Raji (cell line): ENCODE results near the gene PTPN11.

ENCODE experiments used
- POLR2A ChIP-seq: IDR thresholded peaks from 2 replicates; pipeline ENCODE4 v1.6.1; 2011; ENCODE audit warnings: low read depth, low read length, control low read depth; ENCODE audit not compliant: insufficient read depth

PTPN11 gene

DNA sequence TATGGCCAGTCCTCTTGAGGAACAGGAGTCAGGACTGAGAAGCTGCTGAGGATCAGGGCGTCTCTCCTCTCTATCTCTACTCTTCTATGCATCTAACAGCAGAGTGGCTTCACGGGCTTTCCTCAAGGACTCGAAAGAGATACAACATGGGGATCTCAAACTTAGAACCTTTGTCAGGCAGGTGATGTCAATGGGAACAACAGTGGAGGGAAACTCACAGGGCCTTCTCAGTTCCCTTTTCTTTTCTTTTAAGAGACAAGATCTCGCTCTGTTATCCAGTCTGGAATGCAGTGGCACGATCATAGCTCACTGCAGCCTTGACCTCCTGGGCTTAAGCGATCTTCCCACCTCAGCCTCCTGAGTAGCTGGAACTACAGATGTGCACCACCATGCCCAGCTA is 127.6 kb downstream of the PTPN11 start:
- no peak for TF ChIP-seq POLR2A

DNA sequence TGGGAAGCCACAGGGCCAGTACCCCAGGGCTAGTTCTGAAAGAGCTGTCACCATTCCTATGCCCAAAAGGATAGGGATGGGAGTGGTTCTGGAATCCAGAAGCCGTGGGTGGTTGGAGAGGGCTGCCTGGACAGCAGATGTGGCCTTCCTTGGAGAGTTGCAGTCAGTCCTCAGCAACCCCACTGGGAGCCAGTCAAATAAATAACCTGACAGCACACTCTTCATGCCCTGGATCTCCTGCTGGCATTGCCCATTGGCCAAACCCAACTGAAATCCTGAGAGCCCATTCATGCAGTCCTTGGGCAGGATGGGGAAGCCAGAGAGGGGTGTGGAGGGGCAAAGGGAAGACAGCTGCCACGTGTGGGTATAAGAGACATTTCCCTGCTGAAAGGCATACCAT is 128.2 kb downstream of the PTPN11 start:
- no peak for TF ChIP-seq POLR2A

DNA sequence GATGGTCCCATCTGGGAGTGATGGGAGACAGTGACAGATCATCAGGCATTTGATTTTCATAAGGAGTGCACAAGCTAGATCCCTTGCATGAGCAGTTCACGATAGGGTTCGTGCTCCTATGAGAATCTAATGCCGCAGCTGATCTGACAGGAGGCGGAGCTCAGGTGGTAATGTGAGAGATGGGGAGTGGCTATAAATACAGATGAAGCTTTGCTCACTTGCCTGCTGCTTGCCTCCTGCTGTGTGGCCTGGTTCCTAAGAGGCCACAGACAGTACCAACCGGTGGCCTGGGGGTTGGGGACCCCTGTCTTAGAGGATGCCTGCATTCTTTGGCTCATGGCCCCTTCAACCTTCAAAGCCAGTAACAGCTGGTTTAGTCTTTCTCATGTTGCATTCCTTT is 130.3 kb downstream of the PTPN11 start:
- TF ChIP-seq POLR2A, result no peak

DNA sequence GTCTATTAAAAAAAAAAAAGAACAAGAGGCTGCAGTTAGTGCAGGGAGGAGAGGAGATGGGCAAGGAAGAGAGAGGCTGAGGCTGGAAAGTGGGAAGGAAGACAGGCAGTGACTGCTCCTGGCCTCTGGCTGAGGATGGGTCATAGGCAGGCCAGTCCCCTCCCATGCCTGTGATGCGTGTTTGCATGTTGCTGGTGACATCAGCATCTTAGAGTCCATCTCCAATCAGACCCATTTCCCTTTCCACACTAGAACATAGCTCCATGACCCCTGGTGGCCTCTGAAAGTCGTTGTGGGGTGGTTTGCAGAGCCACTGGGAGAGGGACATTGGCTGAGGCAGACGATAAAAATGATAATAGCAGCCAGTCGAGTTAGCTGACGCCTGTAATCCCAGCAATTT is 132.9 kb downstream of the PTPN11 start:
- no peak for TF ChIP-seq POLR2A

DNA sequence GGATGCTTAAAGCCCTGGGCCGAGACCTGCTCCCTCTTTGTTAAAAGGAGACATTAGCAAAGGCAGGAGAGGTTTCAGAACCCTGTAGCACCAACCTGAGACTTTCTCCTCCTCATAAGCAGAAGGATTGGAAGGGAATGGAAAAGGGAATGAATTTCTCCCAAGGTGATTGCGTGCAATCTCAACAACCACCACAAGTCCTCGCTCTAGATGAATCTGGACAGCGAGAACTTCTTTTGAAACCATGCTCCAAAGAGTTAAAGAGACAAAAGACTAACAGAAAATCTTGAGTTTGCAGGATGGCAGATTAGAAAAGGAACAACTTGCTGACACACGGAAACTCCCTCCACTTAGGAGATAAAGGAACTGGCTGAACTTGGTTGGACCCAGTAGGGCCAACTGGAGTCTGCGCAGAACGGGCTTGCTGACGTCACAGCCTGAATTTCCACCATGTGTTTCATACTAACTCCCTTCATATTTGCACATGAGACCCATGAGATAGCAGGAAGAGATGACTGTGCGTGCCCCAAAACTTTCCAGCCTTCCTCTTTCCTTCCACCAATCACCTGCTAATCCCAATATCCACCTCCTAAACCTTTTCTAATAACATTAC is 137.0 kb downstream of the PTPN11 start:
- no peak for TF ChIP-seq POLR2A

DNA sequence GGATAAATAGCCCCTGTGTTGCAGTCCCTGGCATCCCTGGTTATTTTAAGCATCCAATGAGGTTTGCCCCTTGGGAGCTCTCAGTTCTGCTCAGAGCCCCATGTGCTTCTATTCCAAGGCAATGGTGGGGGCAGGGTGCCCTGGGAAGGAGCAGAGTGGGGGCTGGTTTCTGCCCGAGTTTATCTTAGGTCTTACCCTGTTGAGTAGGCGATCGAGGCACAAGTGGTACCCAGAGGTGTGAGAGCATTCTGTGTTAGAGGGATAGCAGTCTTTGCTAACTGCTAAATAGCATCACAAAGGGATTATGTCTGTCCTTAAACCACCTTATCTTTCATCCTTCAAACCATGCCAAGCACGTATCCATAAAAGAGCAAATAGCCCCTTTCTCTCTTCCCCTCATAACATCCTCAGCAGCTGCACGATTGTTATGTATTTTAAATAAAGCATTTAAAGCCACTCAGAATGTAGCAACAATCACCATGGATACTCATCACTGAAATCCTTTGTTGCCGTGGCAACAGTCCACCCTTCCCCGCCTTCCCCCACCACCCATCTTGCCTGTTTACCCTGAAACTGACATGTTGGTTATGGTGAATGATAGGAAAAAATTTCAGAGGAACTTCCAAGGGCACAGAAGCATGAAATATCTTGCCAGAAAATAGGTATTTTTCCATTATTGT is 139.3 kb downstream of the PTPN11 start:
- no peak for TF ChIP-seq POLR2A
